Mucosa of gallbladder (tissue), 1 donor: Measurements from ENCODE around the gene AXDND1. TPM values are rescaled to one million over a fixed set of nuclear protein-coding genes. Genes with fewer than 3 reads are reported as not detected.
A peak's percentile ranks its signal among the peaks of the same experiment; 100 is the strongest.
"Not testable (repeated sequence)": the region's sequence is repeated elsewhere in the genome, so short reads cannot be mapped to it uniquely, and the experiment has no call there.

Experiments used
- DNase-seq: peaks from one replicate; pipeline ENCODE4 v3.0.0-alpha.2; 2020; ENCODE audit warnings: low spot score
- total RNA-seq: library from RNA; stranded (reverse); gene quantifications from one replicate; pipeline ENCODE4 v1.2.1, GENCODE V29; 2021
- donor health status: DM: no; HTN: no; CAD: no.

The AXDND1 gene
- total RNA-seq, 1 donor from 2014 or later, result 2.6 TPM

GRCh38 chr1:179474713-179475112, 108.9 kb downstream of the AXDND1 start:
- no peak for DNase-seq

- no peak for DNase-seq
These were observed 110.7 kb downstream of the AXDND1 start for GRCh38 chr1:179476484-179476883.

GRCh38 chr1:179478370-179478769, 112.6 kb downstream of the AXDND1 start:
- DNase-seq, result no peak

GRCh38 chr1:179490611-179491010, 124.8 kb downstream of the AXDND1 start:
- no peak for DNase-seq

- DNase-seq, result no peak
These were observed 127.6 kb downstream of the AXDND1 start for GRCh38 chr1:179493323-179493722.

- DNase-seq, result no peak
These were observed 140.4 kb downstream of the AXDND1 start for GRCh38 chr1:179506199-179506598.

GRCh38 chr1:179509384-179509783, 143.6 kb downstream of the AXDND1 start:
- no peak for DNase-seq

- no peak for DNase-seq
These were observed 144.3 kb downstream of the AXDND1 start for GRCh38 chr1:179510038-179510437.

GRCh38 chr1:179516976-179517705, 151.4 kb downstream of the AXDND1 start:
- DNase-seq, result peak; percentile 11

GRCh38 chr1:179518544-179518943, 152.8 kb downstream of the AXDND1 start:
- not testable (repeated sequence) for DNase-seq

- no peak for DNase-seq
These were observed 163.9 kb downstream of the AXDND1 start for GRCh38 chr1:179529482-179530195.

GRCh38 chr1:179530352-179530751, 164.6 kb downstream of the AXDND1 start:
- DNase-seq, result no peak

- DNase-seq, result no peak
These were observed 176.0 kb downstream of the AXDND1 start for GRCh38 chr1:179541774-179542173.

GRCh38 chr1:179545321-179545720, 179.6 kb downstream of the AXDND1 start:
- no peak for DNase-seq

- no peak for DNase-seq
These were observed 181.3 kb downstream of the AXDND1 start for GRCh38 chr1:179547021-179547535.

- no peak for DNase-seq
These were observed 183.0 kb downstream of the AXDND1 start for GRCh38 chr1:179548666-179549367.

- DNase-seq, result no peak
These were observed 183.6 kb downstream of the AXDND1 start for GRCh38 chr1:179549368-179549700.

- DNase-seq, result no peak
These were observed 185.2 kb downstream of the AXDND1 start for GRCh38 chr1:179550746-179551682.

- no peak for DNase-seq
These were observed 188.7 kb downstream of the AXDND1 start for GRCh38 chr1:179554427-179554826.

- no peak for DNase-seq
These were observed 192.3 kb downstream of the AXDND1 start for GRCh38 chr1:179558078-179558477.
